DLD1 (cell line): ENCODE measurements around the gene ZNF423.
"Not testable (repeated sequence)": the region's sequence is repeated elsewhere in the genome, so short reads cannot be mapped to it uniquely, and the experiment has no call there.

Experiments used
- in situ Hi-C: cut with HindIII; loops from 2 replicates; pipeline ENCODE4 v1.10.0; 2017; ENCODE audit warnings: low sequenced_read_pairs

The ZNF423 gene

DNA sequence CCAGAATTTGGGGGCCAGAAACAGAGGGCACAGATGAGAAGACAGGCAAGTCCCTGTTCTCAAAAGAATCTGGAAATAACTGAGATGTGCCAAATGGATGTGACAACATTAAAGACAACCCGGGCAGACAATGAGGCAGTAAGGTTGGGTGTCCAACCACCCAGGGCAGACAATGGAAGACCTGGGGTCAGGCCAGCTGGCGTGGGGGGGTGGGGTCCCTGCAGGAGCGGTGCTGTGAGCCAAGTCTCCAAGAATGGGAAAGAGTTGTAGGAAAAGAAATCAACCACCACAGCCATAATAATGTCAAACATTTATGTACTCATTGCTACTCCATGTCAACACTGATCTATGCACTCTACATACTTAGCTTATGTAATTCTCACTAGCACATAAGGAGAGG is 279.0 kb downstream of the ZNF423 start:
- in situ Hi-C loops, result no loop called here

DNA sequence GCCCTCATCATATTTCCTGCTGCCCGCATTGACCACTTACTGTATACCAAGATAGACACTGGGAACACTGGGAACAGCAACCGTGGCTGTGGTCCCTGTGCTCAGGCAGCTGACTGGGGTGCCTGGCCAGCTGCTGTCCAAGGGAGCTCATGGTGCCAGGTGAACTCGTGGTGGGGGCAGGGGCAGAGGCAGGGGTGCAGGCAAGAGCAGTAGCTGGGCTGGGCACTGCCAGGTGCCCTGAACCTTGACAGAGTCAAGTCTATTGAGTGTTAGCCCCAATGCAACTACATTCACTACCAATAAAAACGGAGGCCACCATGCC is 279.8 kb downstream of the ZNF423 start:
- in situ Hi-C loops, result no loop called here

DNA sequence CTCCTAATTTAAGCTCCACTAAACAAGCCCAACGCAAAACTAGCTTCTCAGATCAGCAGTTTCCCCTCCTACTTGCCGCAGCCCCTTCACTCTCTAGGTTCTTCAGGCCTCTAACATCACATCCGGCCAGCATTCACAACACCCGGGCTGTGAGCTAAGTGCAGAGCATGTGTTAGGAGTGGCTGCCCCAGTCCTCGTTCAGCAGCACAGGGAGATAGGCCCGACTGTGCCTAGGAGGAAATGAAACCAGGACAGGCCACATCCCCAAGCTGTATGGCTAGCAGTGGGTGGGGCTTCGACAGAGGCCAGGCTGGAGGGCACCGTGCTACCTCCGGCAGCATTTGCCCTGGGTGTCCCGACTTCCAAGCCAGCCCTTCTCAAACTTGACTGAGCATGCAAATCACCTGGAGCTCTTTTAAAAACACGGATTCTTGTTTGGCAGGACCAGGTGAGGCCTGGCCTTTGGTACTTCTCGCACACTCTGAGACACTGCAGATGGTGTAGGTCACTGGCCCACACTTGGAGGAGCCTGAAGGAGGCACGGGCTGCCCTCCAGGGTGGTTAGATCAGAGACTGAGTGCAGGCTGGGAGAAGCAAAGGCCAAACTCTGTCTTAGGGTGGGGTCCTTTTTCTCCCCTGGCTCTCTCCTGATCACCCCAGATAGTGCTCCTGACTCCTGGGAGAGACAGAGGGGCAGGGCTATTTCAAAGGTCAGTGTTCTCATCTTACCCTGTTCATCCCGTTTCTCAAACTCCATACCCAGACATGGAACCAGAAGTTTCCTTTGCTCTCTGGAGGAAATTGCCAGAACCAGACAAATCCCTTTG is 280.4 kb downstream of the ZNF423 start:
- in situ Hi-C loops, result no loop called here

DNA sequence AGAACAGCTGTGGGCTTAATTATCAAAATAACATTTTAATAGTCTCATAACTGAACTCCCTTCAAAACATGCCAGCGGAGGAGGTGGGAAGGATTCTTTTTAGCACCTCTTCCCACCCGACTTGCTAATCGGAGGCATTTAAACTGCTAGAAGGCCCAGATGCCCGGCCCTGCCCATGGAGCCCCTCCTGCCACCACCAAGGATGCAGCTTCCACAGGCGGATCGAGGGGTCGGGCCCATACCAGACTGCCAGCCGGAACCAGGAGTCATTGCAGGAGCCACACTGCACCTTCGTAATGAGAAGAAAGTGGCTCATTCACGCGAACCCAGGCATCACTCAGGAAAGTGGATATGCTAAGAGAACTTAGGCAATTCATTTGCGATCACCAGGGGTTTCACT is 281.1 kb downstream of the ZNF423 start:
- in situ Hi-C loops, result no loop called here

DNA sequence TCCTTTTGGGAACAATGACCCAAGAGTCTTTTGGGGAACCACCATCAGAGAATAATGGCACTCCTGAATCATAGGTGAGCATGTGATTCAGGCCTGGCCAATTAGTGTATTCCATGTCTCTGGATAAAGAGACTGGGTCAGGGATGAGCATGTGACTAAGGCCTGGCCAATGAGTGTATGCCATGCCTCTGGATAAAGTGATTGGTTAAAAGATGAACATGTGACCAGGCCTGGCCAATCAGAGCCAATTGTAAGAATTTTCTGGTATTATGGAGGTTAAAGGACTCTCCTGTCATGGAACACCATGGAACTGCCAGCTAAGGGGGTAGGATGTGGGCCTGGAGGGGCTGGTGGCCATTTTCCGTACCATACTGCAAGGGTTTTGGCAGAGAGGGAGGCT is 288.0 kb downstream of the ZNF423 start:
- in situ Hi-C loops, result no loop called here

DNA sequence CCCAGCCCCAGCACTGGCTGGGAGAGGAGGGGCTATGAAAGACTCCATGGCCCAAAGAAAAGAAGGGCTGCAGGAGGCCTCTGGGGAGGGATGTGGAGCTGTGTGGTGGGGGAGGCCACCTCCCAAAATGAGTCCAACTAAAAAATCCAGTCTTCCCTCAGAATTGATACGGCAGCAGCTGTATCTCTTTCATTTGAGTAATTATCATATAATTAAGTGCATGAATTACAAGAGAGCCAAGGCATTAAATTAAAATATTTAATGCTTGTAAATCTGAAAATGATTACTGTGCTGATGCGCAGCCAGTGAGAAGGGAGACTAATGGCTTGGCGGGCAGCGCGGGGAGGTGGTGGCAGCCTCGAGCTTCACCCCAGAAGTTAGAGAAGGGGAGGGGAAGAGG is 289.5 kb downstream of the ZNF423 start:
- in situ Hi-C loops, result no loop called here

DNA sequence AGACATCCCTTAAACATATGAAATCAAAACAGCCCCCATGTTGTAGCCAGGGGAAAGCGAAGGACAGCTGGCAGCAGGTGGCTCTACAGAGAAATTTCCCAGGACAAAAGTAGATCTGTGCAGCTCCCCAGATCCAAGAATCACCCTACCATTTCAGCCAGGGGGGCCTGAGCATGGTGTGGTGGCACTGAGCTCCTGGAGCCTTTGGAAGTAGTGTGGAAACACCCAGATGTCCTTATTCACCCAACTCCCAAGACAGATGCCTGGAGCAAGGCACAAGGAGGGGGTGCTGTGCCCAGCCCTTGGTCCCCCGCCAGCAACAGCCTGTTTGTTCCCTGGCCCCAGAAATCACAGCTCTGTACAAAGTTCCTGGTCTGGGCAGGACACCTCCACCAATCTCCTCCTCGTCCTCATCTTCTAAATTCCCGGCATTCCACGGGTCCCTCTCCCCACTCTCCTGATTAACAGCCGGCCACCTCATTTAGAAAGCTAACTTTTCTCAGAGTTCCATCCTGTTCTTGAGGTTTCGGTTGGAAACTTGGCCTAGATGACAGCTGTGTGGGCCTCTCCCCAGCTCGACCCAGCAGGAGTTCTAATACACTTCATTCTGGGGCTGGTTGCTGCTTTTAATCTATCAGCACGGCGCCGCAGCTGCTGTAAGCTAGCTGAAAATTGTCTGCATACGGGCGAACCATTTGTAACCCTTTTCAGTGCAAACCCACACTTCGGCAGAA is 291.2 kb downstream of the ZNF423 start:
- in situ Hi-C loops, result no loop called here

DNA sequence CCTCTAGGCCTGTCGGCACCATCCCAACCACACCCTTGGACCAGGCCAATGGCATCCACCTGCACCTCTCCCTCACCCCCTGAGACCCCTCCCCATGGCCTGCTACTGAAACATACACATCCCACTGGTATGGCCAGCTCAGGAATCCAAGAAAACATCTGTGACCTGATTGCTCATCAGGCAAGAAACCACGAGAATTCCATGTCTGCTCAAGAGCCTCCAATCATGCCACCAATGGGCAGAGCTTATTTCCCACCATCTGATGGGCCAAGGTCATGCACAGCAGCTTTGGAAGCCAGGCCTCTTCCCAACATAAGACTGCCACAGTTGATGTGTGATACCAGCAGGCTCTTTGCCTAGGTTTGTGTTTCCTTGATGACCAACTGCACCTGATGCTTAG is 292.2 kb downstream of the ZNF423 start:
- in situ Hi-C loops, result no loop called here

DNA sequence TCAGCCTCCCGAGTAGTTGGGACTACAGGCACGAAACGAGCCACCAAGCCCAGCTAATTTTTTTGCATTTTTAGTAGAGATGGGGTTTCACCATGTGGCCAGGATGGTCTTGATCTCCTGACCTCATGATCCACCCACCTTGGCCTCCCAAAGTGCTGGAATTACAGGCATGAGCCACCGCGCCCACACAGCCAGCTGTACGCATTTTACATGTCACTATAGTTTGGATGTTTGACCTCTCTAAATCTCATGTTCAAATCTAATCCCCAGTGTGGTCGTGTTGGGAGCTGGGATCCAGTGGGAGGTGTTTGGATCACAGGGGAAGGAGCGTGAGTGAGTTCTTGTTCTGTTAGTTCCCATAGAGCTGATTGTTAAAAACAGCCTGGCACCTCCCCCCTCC is 293.0 kb downstream of the ZNF423 start:
- in situ Hi-C loops, result not testable (repeated sequence)

DNA sequence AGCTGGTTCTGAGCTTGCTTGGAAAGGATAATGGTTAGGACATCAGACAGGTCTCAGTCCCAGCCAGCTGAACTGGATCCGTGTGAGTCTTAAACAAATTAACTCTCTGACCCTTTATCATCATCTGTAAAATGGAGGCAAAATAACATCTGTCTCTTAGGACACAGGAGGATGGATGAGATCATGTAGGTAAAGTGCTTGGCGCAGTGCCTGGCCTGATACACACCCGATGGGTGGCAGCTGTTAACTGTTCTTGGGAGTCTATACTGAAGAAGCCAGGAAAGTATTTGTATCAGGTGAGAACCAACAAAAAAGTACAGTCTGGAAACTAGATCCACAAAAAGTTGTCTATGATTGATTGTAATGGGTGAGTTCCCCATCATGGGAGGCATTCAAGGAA is 293.7 kb downstream of the ZNF423 start:
- in situ Hi-C loops, result no loop called here

DNA sequence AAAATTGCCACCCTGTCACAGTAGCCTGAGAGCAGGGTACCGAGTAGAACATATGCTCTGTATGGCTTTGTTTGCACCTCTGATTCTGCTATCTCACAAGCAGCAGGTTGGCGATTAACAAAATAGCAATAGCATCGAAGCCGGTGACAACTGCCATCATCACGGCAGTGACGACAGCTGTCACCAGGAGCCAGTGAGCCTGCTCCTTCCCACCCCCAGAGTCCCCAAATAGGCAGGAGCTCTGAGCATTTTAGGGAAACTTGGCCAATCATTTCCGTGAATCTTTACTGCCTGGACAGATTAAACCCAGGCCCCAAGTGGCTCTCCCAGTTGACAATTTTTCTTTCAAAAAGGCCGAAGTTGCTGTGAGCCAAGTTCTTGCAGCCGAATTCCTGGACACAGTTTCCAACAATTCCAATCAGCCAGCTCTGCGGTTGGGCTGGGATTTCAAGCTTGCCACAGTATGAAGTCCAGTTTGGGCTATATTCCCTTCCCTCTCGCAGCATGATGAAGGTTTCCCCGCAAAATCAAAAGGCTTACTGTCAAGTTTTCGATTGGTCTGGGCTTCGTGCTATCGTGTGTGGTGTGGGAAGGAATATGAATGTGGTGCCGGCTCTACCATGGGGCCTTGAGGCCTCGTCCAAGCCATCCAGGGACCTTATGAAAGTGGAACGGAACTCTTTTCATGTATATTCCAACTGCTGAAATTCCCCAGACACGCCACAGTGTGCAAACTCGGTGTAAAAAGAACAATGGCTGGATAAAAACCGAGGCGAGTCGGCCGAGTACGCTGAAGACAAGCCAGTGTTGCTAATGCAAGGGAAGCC is 295.7 kb downstream of the ZNF423 start:
- in situ Hi-C loops, result no loop called here

DNA sequence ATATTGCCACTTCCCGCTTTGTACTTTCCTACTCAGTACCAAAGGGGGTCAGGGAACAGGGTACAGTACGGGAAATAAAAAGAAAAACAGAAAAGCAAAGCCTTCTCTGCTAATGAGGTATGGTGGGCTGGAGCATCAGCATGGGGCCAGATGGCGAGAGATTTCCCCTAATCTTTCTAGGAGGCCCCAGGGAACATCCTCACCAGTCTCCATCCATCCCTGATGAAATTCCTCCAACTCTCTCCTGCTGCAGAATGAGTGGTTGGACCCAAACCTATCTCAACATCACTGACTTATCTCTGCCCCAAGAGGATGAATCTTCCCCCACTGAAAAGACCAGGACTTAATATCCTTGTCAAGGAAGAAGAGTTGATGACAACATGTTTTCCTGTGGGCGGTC is 296.7 kb downstream of the ZNF423 start:
- in situ Hi-C loops, result no loop called here

DNA sequence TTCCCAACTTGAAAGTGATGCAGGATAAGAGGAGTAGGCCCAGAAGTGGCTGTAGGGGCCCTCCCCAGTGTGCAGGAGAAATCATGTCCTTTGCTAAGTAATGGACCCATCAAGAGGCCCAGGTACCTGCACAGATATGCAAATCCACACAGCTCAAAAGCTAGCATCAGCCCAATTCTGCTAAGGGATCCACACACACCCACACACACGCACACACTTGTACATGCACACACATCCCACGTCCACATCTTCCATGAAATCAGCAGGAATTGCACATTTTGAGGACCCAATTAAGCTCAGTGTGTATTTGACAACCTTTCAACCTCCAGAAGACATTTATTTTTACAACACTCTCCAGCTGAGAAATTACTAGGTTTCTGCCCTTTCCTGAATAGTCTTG is 297.5 kb downstream of the ZNF423 start:
- in situ Hi-C loops, result no loop called here

DNA sequence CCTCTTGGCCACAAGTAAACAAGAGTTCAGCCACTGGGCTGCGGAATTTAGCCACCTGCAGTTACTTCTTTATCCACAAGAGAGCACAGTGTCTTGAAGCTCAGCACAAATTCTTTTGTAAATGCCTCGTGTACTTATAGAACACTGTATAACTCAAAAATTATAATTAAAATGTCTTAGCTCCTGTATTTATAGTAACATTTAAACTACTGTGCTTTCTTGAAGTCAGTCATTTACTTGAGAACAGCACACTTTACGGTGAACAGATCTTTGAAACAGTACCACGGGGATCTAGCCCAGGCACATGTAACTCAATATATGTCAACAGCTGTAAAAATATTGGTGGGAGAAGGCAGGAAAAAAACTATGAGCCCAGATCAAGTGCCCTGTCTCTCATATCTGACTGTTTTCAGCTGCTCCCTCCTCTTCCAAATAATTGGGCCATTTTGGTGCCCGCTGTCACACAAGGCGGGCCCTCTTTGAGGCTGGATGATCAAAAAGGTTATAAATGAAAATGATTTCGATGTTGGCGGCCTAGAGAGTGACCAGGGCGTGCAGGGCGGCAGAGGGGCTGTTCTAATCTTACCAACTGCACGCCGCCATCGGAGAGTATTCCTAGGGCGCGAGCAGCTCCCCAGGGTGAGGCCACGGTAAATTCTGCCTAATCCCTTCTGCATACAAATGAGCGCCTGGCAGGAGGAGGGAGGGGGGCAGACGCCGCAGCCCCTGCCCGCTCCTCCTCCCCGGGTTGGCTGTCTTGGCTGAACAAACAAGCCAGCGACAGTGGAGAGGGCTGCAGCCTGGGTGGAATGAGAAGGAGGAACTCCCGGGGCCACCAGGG is 299.1 kb downstream of the ZNF423 start:
- in situ Hi-C loops, result no loop called here

DNA sequence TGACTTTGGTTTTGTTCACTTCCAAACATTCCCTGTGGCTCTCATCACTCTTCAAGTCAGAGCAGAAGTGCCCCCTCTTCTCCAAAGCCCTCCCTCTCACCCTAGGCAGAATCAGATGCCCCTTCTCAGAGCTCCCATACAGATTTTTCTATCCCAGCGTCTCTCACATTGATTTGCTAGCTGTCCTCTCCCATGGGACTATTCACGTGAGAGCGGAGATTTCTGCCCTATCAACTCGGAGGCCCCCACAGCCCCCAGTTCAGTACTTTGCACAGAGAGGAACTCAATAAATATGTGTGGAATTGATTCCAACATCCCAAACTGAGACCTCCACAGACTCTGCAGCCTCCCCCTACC is 299.7 kb downstream of the ZNF423 start:
- in situ Hi-C loops, result no loop called here

DNA sequence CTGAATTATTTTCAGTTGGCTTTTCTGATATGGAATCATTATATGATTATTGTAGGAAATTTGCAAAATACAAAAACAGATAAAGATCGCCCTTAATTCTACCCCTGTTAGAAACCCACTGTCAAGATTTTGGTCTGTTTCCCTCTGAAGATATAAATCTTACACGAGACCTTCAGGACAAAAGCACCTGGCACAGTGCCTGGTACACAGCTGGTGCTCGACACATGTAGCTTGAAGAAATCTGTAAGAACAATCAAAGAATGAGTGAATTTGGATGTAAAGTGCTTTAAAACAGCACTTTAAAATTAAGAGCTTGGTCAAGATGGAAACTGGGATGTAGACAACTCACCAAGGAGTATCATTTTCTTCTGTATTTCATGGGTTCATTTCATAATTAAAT is 301.2 kb downstream of the ZNF423 start:
- in situ Hi-C loops, result no loop called here

DNA sequence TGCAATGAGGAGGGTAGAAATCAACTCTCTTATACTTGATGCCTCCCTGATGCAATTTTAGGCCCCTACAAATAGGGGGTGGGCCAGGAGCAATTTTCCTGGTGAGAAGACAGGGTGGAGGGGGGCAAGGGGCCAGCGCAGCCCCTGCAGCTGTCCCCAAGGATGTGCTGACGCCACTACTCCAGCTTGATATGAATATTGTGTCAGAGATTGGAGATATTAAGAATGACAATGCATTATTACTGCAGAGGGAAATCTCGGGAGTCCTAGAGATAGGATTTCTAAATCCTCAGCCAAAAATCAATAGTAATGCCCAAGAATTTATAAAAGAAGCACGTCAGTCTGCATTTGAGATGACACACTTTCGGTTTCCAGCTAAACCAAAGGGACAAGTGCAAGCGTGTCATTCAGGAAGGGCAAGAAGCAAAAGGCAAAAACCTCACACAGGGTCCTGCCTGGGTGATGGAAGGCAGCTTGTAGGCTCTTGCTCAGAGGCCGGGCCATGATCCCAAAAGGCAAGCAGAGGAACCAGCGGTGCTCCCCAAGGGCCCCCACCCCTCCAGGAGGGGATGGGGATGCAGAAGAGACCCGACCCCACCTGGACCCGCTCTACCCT is 303.5 kb downstream of the ZNF423 start:
- in situ Hi-C loops, result no loop called here

DNA sequence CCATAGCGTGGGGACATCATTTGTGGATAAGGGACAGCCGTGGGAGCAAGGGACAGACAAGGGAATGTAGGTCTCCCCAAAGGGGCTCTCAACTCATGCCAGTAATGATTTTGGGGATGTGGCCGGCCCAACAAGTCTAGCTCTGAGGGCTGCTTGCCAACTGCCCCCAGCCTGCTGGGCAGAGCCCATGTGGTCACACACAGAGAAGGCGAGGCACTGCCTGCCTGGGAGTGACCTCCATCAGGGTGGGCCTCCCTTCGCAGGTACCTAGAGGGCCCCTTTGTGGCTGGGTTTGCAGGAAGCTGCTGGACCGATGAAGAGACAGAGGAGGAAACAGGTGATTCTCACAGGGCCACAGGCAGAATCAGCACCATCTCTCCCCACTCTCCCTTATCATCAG is 305.2 kb downstream of the ZNF423 start:
- in situ Hi-C loops, result no loop called here

DNA sequence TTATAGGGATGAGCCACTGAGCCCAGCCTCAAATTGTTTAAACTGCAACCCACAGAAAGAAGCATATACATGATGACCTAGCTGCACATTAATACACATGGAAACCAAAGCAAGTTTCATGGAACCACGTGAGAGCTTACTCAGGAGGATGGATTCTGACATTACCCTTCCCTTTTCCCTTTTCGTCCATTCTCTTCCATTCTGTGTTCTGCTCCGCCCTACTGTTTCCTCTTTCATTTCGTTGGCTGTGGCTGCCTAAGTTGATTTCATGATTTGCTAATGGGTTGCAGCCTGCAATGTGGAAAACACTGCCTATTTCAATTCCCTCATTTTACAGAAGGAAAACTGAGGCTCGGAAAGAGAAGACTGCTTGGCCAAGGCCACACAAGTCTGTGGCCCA is 305.8 kb downstream of the ZNF423 start:
- in situ Hi-C loops, result no loop called here

DNA sequence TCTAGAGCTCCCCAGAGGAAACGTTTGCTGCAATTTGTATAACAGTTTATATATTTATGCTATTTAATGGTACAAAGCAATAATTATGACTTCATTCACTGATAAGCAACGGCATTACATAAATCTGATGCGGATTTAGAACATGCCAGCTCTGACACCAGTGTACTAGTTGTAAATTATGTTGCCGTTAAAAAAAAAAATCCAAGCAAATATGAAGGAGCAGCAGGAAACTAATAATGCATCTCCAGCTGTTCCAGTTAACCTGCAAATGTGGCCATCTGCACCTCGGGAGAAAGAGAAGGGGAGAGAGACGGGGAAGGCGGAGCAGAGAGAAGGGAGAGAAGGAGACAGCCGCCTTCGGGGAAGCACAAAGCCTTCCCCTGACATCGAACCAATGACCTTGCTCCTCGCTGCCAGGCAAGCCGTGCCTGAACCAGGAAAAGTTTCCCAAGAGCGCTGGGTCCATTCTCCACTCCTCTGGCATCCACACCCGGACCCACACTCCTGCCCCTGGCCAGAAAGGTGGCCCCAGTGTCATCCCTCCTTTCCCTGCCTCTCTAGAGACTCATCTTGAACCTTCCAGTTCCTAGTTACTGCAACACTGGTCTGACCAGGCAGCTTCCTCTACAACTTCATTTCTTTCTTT is 307.5 kb downstream of the ZNF423 start:
- in situ Hi-C loops, result no loop called here
